Transverse colon (tissue), 3 donors: ENCODE data around the gene TRAPPC2L.
"Not testable (repeated sequence)": the region's sequence is repeated elsewhere in the genome, so short reads cannot be mapped to it uniquely, and the experiment has no call there.

Experiments
- CTCF ChIP-seq, 5 experiments: fragments of 200-600 bp in 3 of 5; fragments of 450-650 bp in 2 of 5; sonication (generic) in 3 of 5; IDR thresholded peaks; 1 replicate in 2 of 5; 2 replicates in 3 of 5; pipeline ENCODE4 v1.5.1; 2016 to 2017; ENCODE audit warnings: antibody characterized with exemption in 5 of 5, inconsistent platforms in 3 of 5, mild to moderate bottlenecking in 2 of 5, moderate library complexity in 1 of 5
- EP300 ChIP-seq: sonication (generic); formaldehyde crosslinking; IDR thresholded peaks from one replicate; pipeline ENCODE4 v1.6.1; 2017; ENCODE audit warnings: antibody characterized with exemption, low read depth

- TF ChIP-seq CTCF (IDR thresholded peaks at IDR 0.05); EP300: not testable (repeated sequence)
Measured at GRCh38 chr16:88823646-88824045, 33.3 kb upstream of the TRAPPC2L start.
